Testis (tissue), 2 donors: ENCODE measurements around the gene ACO1.

ENCODE experiments used
- CTCF ChIP-seq, 3 experiments: fragments of 450-650 bp in 2 of 3; fragments of 200-600 bp in 1 of 3; sonication (generic) in 1 of 3; IDR thresholded peaks; one replicate each; pipeline ENCODE4 v1.5.1; 2016 to 2019; ENCODE audit warnings: antibody characterized with exemption in 3 of 3, mild to moderate bottlenecking in 2 of 3, moderate library complexity in 1 of 3
- POLR2A ChIP-seq: fragments of 450-650 bp; IDR thresholded peaks from one replicate; pipeline ENCODE4 v1.6.1; 2017; ENCODE audit warnings: antibody characterized with exemption, mild to moderate bottlenecking, moderate library complexity

GRCh38 chr9:32351845-32352244, 32.6 kb upstream of the ACO1 start:
- TF ChIP-seq CTCF (IDR thresholded peaks at IDR 0.05) (no peak), POLR2A (no peak)
